ENCODE measurements around the gene PLXNC1.

The PLXNC1 gene

GRCh38 chr12:94273272-94273671 lies 124.9 kb downstream of the PLXNC1 start:
- Histone ChIP-seq H3K36me3 (peaks cover 93% of the 10 kb centered on the region), H3K4me1 (ENCODE audit: control insufficient read depth in 1 of 2, insufficient read depth in 1 of 2, low read depth in 1 of 2, low read length in 1 of 2) (peaks cover under 1 to 2% of the 10 kb centered on the region in 2 experiments), H3K4me3 (ENCODE audit: low read depth in 1 of 2, low read length in 1 of 2) (no peak overlapping the region), H3K27ac (no peak overlapping the region), H3K27me3 (no peaks in the 10 kb centered on the region), H3K9me3 (peaks cover 4% of the 10 kb centered on the region)
- no peak for TF ChIP-seq CTCF (IDR thresholded peaks at IDR 0.05)

GRCh38 chr12:94276725-94277124 lies 128.3 kb downstream of the PLXNC1 start:
- no peak for TF ChIP-seq CTCF (IDR thresholded peaks at IDR 0.05)
- Histone ChIP-seq H3K27ac (peak overlapping the region; percentile 36), H3K27me3 (no peaks in the 10 kb centered on the region)

GRCh38 chr12:94277426-94278000 lies 129.1 kb downstream of the PLXNC1 start:
- peak overlapping the region; percentile 52 for H3K27ac ChIP-seq
- peaks cover 96% of the 10 kb centered on the region for H3K36me3 ChIP-seq

More at GRCh38 chr12:94276725-94277124, 128.3 kb downstream of the PLXNC1 start:
- H3K36me3 ChIP-seq, result peaks cover 96% of the 10 kb centered on the region
- H3K4me3 ChIP-seq (ENCODE audit: low read depth in 1 of 2, low read length in 1 of 2), result no peak overlapping the region
- H3K9me3 ChIP-seq, result peaks cover 4% of the 10 kb centered on the region
- peaks cover 2 to 5% of the 10 kb centered on the region in 2 experiments for H3K4me1 ChIP-seq (ENCODE audit: control insufficient read depth in 1 of 2, insufficient read depth in 1 of 2, low read depth in 1 of 2, low read length in 1 of 2)

GRCh38 chr12:94280063-94280462 lies 131.7 kb downstream of the PLXNC1 start:
- TF ChIP-seq CTCF (IDR thresholded peaks at IDR 0.05), result no peak

More at GRCh38 chr12:94277426-94278000, 129.1 kb downstream of the PLXNC1 start:
- H3K4me3 ChIP-seq (ENCODE audit: low read depth in 1 of 2, low read length in 1 of 2), result no peak overlapping the region
- H3K9me3 ChIP-seq, result peaks cover 4% of the 10 kb centered on the region
- TF ChIP-seq CTCF (IDR thresholded peaks at IDR 0.05), result no peak
- H3K4me1 ChIP-seq (ENCODE audit: control insufficient read depth in 1 of 2, insufficient read depth in 1 of 2, low read depth in 1 of 2, low read length in 1 of 2), result peaks cover 10 to 13% of the 10 kb centered on the region in 2 experiments
- no peaks in the 10 kb centered on the region for H3K27me3 ChIP-seq

GRCh38 chr12:94282675-94283074 lies 134.3 kb downstream of the PLXNC1 start:
- no peak for TF ChIP-seq CTCF (IDR thresholded peaks at IDR 0.05)
- peaks cover 100% of the 10 kb centered on the region for H3K36me3 ChIP-seq
- H3K27ac ChIP-seq, result peak overlapping the region; percentile 73
- peaks cover 17 to 22% of the 10 kb centered on the region in 2 experiments for H3K4me1 ChIP-seq (ENCODE audit: control insufficient read depth in 1 of 2, insufficient read depth in 1 of 2, low read depth in 1 of 2, low read length in 1 of 2)
- no peaks in the 10 kb centered on the region for H3K9me3 ChIP-seq
- H3K4me3 ChIP-seq (ENCODE audit: low read depth in 1 of 2, low read length in 1 of 2), result no peak overlapping the region
- H3K27me3 ChIP-seq, result no peaks in the 10 kb centered on the region

More at GRCh38 chr12:94280063-94280462, 131.7 kb downstream of the PLXNC1 start:
- peaks cover 17 to 22% of the 10 kb centered on the region in 2 experiments for H3K4me1 ChIP-seq (ENCODE audit: control insufficient read depth in 1 of 2, insufficient read depth in 1 of 2, low read depth in 1 of 2, low read length in 1 of 2)
- no peaks in the 10 kb centered on the region for H3K9me3 ChIP-seq
- H3K27me3 ChIP-seq, result no peaks in the 10 kb centered on the region
- H3K27ac ChIP-seq, result no peak overlapping the region
- H3K36me3 ChIP-seq, result peaks cover 97% of the 10 kb centered on the region
- H3K4me3 ChIP-seq (ENCODE audit: low read depth in 1 of 2, low read length in 1 of 2), result no peak overlapping the region

All from neutrophil (primary cell).